ENCODE measurements around the gene PLEKHM1. TPM values are rescaled to one million over a fixed set of nuclear protein-coding genes. Genes with fewer than 3 reads are reported as not detected.
"Not testable (repeated sequence)": the region's sequence is repeated elsewhere in the genome, so short reads cannot be mapped to it uniquely, and the experiment has no call there.

Gene PLEKHM1
- polyA plus RNA-seq, 6 donors from 2014 or later = 6.3 to 19.6 (median 16.2) TPM

- H3K27me3 Mint-ChIP-seq; H3K27ac Mint-ChIP-seq; ATAC-seq (ENCODE audit: low read depth in 2 of 2); H3K9me3 Mint-ChIP-seq; DNase-seq; H3K4me3 Mint-ChIP-seq: not testable (repeated sequence)
- Mint-ChIP-seq H3K36me3 (peaks cover 0 to 12% of the 10 kb centered on the region in 2 donors), H3K4me1 (peaks cover 0 to 21% (median 13%) of the 10 kb centered on the region in 3 donors)
Measured at GRCh38 chr17:45444301-45444700, 46.2 kb downstream of the PLEKHM1 start.

- not testable (repeated sequence) for ATAC-seq (ENCODE audit: low read depth in 2 of 2); H3K36me3 Mint-ChIP-seq; DNase-seq; H3K4me3 Mint-ChIP-seq; H3K27me3 Mint-ChIP-seq; H3K27ac Mint-ChIP-seq; H3K9me3 Mint-ChIP-seq
- peaks cover 0 to 21% (median 11%) of the 10 kb centered on the region in 3 donors for H3K4me1 Mint-ChIP-seq
Measured at GRCh38 chr17:45443371-45444260, 46.9 kb downstream of the PLEKHM1 start.

GRCh38 chr17:45441526-45442310 lies 48.8 kb downstream of the PLEKHM1 start:
- no peak for DNase-seq
- Mint-ChIP-seq H3K4me3 (peak overlapping the region in 1 of 8 donors; percentile 75), H3K4me1 (peaks cover 0 to 21% (median 11%) of the 10 kb centered on the region in 3 donors), H3K27me3 (no peaks in the 10 kb centered on the region), H3K36me3 (peaks cover 0 to 14% of the 10 kb centered on the region in 2 donors), H3K27ac (peak overlapping the region in 2 of 6 donors; percentile 60 to 72), H3K9me3 (no peaks in the 10 kb centered on the region)
- no peak for ATAC-seq (ENCODE audit: low read depth in 2 of 2)

- Mint-ChIP-seq H3K4me1 (peaks cover 0 to 21% (median 11%) of the 10 kb centered on the region in 3 donors), H3K36me3 (peaks cover 0 to 14% of the 10 kb centered on the region in 2 donors), H3K27ac (peak overlapping the region in 2 of 6 donors; percentile 58 to 69)
- peak; percentile 54 for ATAC-seq (ENCODE audit: low read depth in 2 of 2)
- not testable (repeated sequence) for H3K27me3 Mint-ChIP-seq, H3K9me3 Mint-ChIP-seq, DNase-seq, H3K4me3 Mint-ChIP-seq
Measured at GRCh38 chr17:45440839-45441515, 49.5 kb downstream of the PLEKHM1 start.

- ATAC-seq (ENCODE audit: low read depth in 2 of 2) (no peak), DNase-seq (no peak)
- H3K36me3 Mint-ChIP-seq = peaks cover 0 to 12% of the 10 kb centered on the region in 2 donors
- H3K27ac Mint-ChIP-seq = peak overlapping the region in 4 of 6 donors; percentile 33 to 69 (median 60)
- H3K9me3 Mint-ChIP-seq = no peaks in the 10 kb centered on the region
- H3K27me3 Mint-ChIP-seq = no peaks in the 10 kb centered on the region
- H3K4me3 Mint-ChIP-seq = no peak overlapping the region
- H3K4me1 Mint-ChIP-seq = peaks cover 5 to 21% (median 11%) of the 10 kb centered on the region in 3 donors
Measured at GRCh38 chr17:45440161-45440778, 50.3 kb downstream of the PLEKHM1 start.

DNA sequence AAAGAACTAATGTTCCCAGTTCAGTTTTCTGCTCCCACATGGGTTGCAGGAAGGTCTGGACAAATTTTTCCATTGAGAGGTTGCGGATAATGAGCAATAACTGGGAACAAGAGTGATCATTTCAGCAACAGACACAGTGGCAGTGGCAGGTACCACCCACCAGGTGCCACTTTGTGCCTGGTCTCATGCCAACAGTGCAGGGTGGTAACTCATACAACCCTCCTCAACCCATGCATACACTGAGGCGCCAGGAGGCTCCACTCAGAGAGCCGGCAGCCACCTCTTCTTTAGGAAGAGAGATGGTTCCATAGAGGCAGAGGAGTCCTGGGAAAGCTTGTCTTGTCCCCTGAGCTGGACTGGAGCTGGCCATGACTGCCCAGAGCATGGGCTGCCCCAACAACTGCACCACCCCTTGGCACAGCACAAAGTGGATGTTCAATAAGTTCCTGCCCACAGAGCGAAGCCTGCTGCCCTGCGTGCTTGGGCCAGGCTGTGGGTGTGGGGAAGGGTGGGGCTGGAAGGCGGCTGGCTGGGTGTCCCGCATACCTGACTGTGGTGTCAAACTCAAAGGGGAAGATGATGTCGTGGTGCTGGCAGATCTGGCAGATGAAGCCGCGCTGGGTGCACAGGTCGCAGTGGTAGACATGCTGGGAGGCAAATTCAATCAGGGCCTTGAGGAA lies 51.5 kb downstream of the PLEKHM1 start:
- ATAC-seq (ENCODE audit: low read depth in 2 of 2) (no peak), DNase-seq (no peak)
- Mint-ChIP-seq H3K4me1 (peaks cover 8 to 21% (median 11%) of the 10 kb centered on the region in 3 donors), H3K9me3 (no peaks in the 10 kb centered on the region), H3K4me3 (no peak overlapping the region), H3K36me3 (peaks cover 0 to 6% of the 10 kb centered on the region in 2 donors), H3K27me3 (no peaks in the 10 kb centered on the region), H3K27ac (no peak overlapping the region)

- Mint-ChIP-seq H3K9me3 (no peaks in the 10 kb centered on the region), H3K4me3 (no peak overlapping the region), H3K36me3 (peaks cover 0 to 6% of the 10 kb centered on the region in 2 donors), H3K27ac (no peak overlapping the region), H3K4me1 (peaks cover 8 to 24% (median 11%) of the 10 kb centered on the region in 3 donors), H3K27me3 (no peaks in the 10 kb centered on the region)
- ATAC-seq (ENCODE audit: low read depth in 2 of 2) (no peak), DNase-seq (no peak)
Measured at GRCh38 chr17:45437465-45438283, 52.8 kb downstream of the PLEKHM1 start.

- Mint-ChIP-seq H3K4me1 (peaks cover 8 to 20% (median 11%) of the 10 kb centered on the region in 3 donors), H3K4me3 (no peak overlapping the region), H3K27ac (peak overlapping the region in 1 of 6 donors; percentile 77), H3K27me3 (no peaks in the 10 kb centered on the region), H3K36me3 (peaks cover 0 to 6% of the 10 kb centered on the region in 2 donors), H3K9me3 (no peaks in the 10 kb centered on the region)
- DNase-seq (no peak), ATAC-seq (ENCODE audit: low read depth in 2 of 2) (no peak)
Measured at GRCh38 chr17:45436625-45437464, 53.7 kb downstream of the PLEKHM1 start.

DNA sequence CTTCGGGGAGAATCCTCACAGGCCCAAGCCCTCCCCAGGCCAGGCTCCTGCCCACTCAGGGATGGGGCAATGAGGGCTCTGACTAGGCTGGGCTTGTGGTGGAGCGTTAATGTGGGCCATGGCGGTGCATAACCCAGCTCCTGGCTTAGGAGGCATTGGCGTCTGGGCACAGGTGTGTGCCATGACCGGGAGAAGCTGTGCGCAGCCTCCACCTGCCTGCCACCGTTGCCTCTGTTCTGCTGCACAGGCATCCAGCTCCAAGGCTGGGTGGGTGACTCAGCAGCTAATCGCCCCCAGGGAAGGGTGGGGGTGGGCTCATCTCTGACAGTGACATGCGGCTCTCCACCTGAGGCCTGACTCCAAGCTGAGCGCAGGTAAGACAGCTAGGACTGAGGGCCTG lies 54.4 kb downstream of the PLEKHM1 start:
- Mint-ChIP-seq H3K9me3 (no peaks in the 10 kb centered on the region), H3K36me3 (peaks cover 0 to 6% of the 10 kb centered on the region in 2 donors), H3K4me1 (peaks cover 11 to 15% (median 14%) of the 10 kb centered on the region in 3 donors), H3K27ac (peak overlapping the region in 1 of 6 donors; percentile 5), H3K27me3 (no peaks in the 10 kb centered on the region), H3K4me3 (peak overlapping the region in 1 of 8 donors; percentile 5)
- DNase-seq (no peak), ATAC-seq (ENCODE audit: low read depth in 2 of 2) (no peak)

DNA sequence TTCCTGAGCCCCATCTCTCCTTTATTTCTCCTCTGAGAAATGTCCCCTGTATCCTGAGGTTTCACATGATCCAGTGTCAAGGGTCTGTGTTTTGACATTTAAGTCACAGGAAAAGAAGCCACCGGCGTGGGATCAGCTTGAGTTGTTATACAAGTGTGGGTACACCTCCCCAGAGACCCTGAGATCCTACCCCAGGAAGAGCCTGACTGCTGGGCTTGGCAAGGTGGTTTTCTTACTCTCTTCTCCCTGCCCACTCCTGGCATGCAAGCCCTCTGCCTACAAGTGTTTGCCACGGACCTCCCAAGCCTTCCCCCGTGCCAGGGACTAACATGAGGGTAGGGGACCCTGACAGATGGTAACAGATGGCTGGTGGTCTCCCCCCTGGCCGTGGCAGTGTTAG lies 55.0 kb downstream of the PLEKHM1 start:
- Mint-ChIP-seq H3K9me3 (no peaks in the 10 kb centered on the region), H3K4me1 (peaks cover 16 to 21% (median 16%) of the 10 kb centered on the region in 3 donors), H3K36me3 (peaks cover 0 to 6% of the 10 kb centered on the region in 2 donors), H3K27me3 (no peaks in the 10 kb centered on the region), H3K27ac (peak overlapping the region in 3 of 6 donors; percentile 5 to 63 (median 16)), H3K4me3 (peak overlapping the region in 3 of 8 donors; percentile 51 to 80 (median 68))
- no peak for ATAC-seq (ENCODE audit: low read depth in 2 of 2)
- DNase-seq = no peak

DNA sequence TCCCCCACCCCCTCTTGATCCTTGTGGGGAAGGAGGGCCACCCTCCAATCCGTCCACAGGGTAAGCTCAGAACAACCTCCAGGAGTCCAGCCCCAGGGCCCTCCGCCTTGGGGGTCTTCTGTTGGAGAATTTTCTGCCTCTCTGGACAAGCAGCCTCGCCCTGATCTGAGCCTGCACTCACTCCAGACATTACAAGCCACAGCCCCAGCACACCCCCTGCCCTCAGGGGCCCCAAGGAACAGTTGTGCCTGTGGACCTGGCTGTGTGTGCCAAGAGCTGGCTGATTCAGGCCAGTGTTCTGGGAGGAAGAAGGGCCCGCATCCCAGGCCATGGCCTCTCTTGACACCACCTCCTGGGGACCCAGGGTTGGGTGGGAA lies 57.4 kb downstream of the PLEKHM1 start:
- Mint-ChIP-seq H3K4me1 (peaks cover 20 to 34% (median 24%) of the 10 kb centered on the region in 3 donors), H3K27me3 (no peaks in the 10 kb centered on the region), H3K9me3 (no peaks in the 10 kb centered on the region), H3K4me3 (peak overlapping the region in 7 of 8 donors; percentile 56 to 84 (median 77)), H3K36me3 (peaks cover 0 to 6% of the 10 kb centered on the region in 2 donors), H3K27ac (no peak overlapping the region)
- DNase-seq (no peak), ATAC-seq (ENCODE audit: low read depth in 2 of 2) (no peak)
